Fibroblast of pulmonary artery (primary cell): ENCODE data around the gene POM121.
"Not testable (repeated sequence)": the region's sequence is repeated elsewhere in the genome, so short reads cannot be mapped to it uniquely, and the experiment has no call there.

Source experiments
- DNase-seq: peaks from one replicate; pipeline ENCODE4 v3.0.0-alpha.2; 2010; ENCODE audit warnings: low read depth
- H3K4me3 ChIP-seq: replicated peaks from 2 replicates; pipeline ENCODE4 v1.5.1; 2011; ENCODE audit warnings: low read depth, mild to moderate bottlenecking, control low read depth, low read length, moderate library complexity
- TF ChIP-seq, protein P1 (sequence below): IDR thresholded peaks from 2 replicates; pipeline ENCODE4 v1.5.1; 2011; ENCODE audit warnings: mild to moderate bottlenecking, control low read depth, low read length, inconsistent platforms; ENCODE audit errors: missing control alignments

Gene POM121

DNA sequence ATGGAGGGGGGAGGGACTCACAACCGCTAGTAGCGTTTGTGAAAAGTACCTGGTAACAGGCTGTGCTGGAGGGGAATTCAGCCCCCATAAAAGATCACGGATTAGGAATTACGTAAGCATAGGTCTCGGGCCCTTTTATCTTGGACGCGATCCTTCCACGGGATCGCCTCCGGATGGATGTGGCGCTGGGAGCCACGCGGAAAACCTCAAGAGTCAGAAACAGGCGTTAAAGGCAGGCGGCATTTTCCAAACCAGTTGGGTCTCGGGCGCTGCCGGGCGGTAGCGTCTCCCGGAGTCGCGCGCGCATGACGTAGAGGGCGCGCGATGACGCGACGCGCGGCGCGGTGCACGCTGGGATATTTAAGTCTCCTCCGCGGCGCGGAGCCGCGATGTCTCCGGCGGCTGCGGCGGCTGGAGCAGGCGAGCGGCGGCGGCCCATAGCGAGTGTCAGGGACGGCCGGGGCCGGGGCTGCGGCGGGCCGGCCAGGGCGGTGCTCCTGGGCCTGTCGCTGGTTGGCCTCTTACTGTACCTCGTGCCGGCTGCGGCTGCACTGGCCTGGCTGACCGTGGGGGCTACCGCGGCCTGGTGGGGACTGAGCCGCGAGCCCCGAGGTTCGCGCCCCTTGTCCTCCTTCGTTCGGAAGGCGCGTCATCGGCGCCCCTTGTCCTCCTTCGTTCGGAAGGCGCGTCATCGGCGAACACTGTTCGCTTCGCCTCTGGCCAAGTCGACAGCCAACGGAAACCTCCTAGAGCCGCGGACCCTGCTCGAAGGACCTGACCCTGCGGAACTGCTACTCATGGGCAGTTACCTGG lies at the start of gene POM121:
TSS of gene POM121 (plus strand) at position 363 of the 813 bp plus-strand sequence. CDS start at position 390, 27 bp downstream.
- DNase-seq, result peak; percentile 90
- peak within 1 kb of the TSS; percentile 97 for H3K4me3 ChIP-seq
- TF ChIP-seq, protein P1, sequence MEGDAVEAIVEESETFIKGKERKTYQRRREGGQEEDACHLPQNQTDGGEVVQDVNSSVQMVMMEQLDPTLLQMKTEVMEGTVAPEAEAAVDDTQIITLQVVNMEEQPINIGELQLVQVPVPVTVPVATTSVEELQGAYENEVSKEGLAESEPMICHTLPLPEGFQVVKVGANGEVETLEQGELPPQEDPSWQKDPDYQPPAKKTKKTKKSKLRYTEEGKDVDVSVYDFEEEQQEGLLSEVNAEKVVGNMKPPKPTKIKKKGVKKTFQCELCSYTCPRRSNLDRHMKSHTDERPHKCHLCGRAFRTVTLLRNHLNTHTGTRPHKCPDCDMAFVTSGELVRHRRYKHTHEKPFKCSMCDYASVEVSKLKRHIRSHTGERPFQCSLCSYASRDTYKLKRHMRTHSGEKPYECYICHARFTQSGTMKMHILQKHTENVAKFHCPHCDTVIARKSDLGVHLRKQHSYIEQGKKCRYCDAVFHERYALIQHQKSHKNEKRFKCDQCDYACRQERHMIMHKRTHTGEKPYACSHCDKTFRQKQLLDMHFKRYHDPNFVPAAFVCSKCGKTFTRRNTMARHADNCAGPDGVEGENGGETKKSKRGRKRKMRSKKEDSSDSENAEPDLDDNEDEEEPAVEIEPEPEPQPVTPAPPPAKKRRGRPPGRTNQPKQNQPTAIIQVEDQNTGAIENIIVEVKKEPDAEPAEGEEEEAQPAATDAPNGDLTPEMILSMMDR, result no peak

DNA sequence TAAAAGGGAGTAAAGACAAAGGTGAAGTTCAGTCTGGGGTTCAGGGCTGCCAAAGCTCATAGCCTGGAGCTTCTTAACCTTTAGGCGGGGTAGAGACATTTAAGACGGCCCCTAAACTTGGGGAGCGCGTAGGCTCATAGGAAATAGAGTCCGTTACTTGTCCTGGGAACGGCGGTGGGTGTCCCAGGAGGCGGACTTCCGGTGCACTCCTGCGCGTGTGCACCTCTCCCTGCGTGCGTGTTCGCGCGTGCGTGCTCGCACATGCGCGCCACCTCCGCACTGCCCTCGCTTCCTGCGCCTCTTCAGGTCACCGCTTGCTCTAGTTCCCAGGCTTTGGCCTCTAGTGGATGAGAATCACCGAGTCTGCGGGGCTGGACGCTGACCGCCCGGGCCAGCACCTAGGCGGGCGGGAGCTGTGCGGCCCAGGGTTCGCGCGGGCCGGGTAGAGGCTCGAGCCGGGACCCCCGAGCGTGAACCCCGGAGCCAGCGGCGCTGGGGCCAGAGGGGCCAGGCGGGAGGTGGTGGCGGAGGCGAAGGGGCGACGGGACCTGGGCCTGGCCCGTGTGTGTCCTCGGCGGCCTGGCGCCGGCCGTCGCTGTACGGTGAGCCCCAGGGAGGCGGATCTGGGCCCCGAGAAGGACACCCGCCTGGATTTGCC lies 45.7 kb upstream of the POM121 start:
- DNase-seq, result peak; percentile 88

DNA sequence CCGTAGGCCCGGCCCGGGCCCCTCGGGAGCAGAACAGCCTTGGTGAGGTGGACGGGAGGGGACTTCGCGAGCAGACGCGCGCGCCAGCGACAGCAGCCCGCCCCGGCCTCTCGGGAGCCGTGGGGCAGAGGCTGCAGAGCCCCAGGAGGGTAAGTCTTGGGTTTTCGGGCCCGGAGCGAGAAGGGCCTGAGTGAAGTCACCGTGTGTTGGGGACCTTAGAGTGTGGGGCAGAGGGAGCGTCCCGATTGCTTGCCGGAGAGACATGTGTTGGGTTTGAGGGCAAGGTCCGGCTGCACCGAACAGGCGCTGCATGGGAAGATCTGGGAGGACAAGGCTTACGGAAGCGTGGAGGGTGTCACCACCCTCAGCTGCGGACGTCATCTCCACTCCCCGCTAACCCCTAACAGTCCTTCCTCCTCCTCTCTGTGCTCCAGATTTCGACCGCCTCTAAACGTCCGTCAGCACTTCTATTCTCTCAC lies 45.1 kb upstream of the POM121 start:
- peak; percentile 72 for DNase-seq
- peak overlapping the region; percentile 74 for H3K4me3 ChIP-seq

More for the DNA sequence above, 45.7 kb upstream of the POM121 start:
- peak overlapping the region; percentile 74 for H3K4me3 ChIP-seq

DNA sequence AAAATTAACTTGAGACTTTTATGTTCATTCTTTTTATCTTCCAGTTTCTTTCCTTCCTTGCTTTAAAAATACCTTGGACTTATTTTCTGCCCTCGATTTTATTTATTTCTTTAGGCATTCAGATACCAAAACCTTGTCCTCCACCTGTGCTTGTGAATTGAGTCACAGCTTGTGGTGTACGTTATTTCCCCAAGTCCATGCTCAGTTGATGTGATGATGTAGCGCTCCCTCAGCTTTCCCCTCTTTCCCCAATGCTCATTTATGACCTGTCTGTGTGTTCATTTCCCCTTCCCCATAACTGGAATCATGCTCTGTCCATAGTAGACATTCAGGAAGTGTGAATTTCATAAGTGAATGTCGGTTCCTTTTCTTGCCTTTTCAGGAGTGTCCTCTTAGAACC lies 33.1 kb upstream of the POM121 start:
- DNase-seq, H3K4me3 ChIP-seq: not testable (repeated sequence)

DNA sequence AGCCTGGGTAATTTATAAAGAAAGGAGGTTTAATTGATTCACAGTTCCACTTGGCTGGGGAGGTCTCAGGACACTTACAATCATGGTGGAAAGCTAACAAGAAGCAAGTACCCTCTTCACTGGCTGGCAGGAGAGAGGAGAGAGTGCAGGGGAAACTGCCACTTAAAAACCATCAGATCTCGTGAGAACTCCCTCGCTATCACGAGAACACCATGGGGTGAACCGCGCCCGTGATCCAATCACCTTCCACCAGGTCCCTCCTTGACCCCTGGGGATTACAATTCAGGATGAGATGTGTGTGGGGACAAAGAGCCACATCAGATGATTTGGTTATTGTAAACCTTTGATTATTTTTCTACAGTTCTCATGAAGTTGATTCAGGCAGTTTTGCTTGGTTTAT lies 20.2 kb upstream of the POM121 start:
- not testable (repeated sequence) for DNase-seq, H3K4me3 ChIP-seq

DNA sequence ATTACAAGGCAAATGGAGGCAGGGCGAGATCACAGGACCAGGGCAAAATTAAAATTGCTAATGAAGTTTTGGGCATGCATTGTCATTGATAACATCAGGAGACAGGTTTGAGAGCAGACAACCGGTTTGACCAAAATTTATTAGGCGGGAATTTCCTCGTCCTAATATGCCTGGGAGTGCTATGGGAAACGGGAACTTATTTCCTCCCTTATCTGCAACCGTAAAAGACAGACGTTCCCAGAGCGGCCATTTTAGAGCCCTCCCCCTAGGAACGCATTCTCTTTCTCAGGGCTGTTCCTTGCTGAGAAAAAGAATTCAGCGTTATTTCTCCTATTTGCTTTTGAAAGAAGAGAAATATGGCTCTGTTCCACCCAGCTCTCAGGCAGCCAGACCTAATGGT lies 16.5 kb upstream of the POM121 start:
- DNase-seq, H3K4me3 ChIP-seq: not testable (repeated sequence)

DNA sequence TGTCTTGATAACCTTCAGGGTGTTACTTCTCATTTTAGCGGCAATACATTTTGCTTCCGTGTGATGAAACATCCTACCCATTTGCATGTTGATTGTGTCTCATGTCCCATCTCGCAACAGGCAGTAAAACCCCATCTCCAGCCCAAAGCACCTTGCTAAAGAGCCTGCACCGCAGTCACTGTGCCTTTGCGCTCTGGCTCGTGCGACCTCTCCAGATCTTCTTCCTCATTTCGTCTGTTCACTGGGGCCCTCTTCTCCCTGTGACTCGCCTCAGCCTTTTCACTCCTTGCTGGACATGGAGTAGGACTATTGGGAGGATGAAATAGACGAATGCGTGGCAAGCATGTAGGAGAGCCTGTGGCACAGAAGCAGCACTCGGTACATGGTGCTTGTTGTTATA lies 13.5 kb upstream of the POM121 start:
- DNase-seq, H3K4me3 ChIP-seq: not testable (repeated sequence)

DNA sequence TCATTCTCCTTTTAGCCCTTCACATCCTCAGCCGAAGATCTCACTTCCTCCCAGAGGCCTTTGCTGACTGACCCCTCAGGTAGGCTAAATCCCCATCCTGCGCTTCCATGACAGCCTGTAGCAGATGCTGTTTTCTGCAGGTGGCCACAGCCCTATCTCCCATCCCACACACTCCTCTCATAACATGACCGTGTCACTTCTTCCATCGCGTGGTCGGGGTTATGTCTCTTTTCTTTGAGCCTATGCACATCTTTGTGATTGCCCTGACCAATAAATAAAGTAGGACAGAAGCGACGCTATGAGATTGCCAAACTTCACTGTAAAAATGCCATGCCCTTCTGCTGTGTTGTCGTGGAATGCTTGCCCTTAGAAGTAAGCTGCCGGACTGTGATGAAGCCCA lies 11.1 kb upstream of the POM121 start:
- not testable (repeated sequence) for DNase-seq

DNA sequence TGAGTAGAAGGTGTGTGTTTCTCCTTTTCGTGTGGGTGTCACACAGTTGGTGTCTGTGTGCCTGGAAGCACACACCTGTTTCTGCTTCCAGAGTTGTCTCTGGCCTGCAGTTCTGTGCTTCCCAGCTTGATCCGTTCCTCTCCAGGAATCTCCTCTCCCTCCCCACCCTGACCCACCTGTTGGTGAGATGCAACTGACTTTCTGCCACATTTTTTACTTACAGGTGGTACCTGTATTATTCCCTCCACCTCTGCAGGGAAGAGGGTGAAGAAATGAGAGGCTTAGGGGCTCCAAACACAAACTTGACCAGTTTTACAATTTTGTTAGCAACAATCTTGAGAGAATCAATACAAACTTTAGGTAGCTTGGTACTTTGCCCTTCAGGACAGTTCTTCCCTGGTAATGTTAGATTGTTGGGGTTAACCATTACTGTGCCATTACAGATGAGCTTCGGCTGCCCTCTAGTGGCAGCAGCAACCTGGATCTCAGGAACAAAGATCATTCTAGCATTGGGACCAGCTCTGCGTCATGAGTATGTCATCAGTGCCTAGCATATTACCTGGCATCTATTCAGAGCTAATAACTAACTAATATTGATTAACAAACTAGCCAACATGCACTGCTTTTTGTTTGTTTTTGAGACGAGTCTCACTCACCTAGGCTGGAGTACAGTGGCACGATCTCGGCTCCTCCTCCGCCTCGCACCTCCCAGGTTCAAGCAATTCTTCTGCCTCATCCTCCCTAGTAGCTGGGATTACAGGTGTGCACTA lies 10.0 kb upstream of the POM121 start:
- DNase-seq, result peak; percentile 65
- not testable (repeated sequence) for H3K4me3 ChIP-seq
- TF ChIP-seq, protein P1, result peak; percentile 65

More for the DNA sequence above, 11.1 kb upstream of the POM121 start:
- not testable (repeated sequence) for H3K4me3 ChIP-seq

DNA sequence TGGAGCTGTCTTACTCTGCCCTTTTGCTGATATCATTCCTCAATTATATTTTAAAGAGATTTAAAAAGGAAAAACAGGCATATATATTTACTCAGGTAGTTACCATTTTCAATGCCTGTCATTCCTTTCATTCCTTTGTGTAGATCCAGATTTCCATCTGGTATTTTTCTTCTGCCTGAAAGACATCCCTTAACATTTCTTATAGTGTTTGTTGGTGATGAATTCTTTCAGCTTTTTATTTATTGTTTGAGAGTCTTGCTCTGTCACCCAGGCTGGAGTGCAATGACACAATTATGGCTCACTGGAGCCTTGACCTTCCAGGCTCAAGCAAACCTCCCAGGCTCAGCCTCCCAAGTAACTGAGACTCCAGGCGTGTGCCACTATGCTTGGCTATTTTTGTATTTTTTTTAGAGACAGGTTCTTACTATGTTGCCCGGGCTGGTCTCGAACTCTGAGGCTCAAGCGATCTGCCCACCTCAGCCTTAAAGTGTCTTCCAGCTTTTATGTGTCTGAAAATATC lies 5.6 kb upstream of the POM121 start:
- TF ChIP-seq, protein P1, result no peak
- H3K4me3 ChIP-seq, result no peak overlapping the region
- DNase-seq, result no peak
